Lung (tissue), 12 donors: ENCODE measurements around the gene CCL4L2. TPM values are rescaled to one million over a fixed set of nuclear protein-coding genes. Genes with fewer than 3 reads are reported as not detected.
"Not testable (repeated sequence)": the region's sequence is repeated elsewhere in the genome, so short reads cannot be mapped to it uniquely, and the experiment has no call there.

Experiments
- ATAC-seq: fragments of 200-7000 bp; cut with Tn5 transposase; one replicate; pipeline ENCODE4 v1.9.1; 2020; ENCODE audit warnings: moderate number of reproducible peaks; ENCODE audit not compliant: insufficient read depth, low FRiP score
- DNase-seq, 3 donors: peaks; one replicate each; pipeline ENCODE4 v3.0.0-alpha.2; 2013 to 2017
- H3K27ac ChIP-seq, 2 donors: one replicate each; pipeline ENCODE4 v1.5.1; 2013; ENCODE audit warnings: mild to moderate bottlenecking in 2 of 2, moderate library complexity in 2 of 2, control low read depth in 1 of 2, inconsistent platforms in 1 of 2, low read depth in 1 of 2, low read length in 1 of 2
- H3K27me3 ChIP-seq, 3 donors: one replicate each; pipeline ENCODE4 v1.5.1; 2013; ENCODE audit warnings: low read length in 2 of 3; ENCODE audit not compliant: control insufficient read depth in 3 of 3, insufficient read depth in 3 of 3
- H3K36me3 ChIP-seq, 4 donors: one replicate each; pipeline ENCODE4 v1.5.1; 2013; ENCODE audit warnings: low read length in 4 of 4, mild to moderate bottlenecking in 1 of 4, moderate library complexity in 1 of 4; ENCODE audit not compliant: control insufficient read depth in 4 of 4, insufficient read depth in 4 of 4
- H3K4me1 ChIP-seq, 5 donors: one replicate each; pipeline ENCODE4 v1.5.1; 2013; ENCODE audit warnings: low read length in 5 of 5, mild to moderate bottlenecking in 2 of 5, moderate library complexity in 1 of 5; ENCODE audit not compliant: control insufficient read depth in 5 of 5, insufficient read depth in 5 of 5
- H3K4me3 ChIP-seq: one replicate; pipeline ENCODE4 v1.5.1; 2013; ENCODE audit warnings: mild to moderate bottlenecking, control low read depth, moderate library complexity
- H3K9ac ChIP-seq, 2 donors: one replicate each; pipeline ENCODE4 v1.5.1; 2013; ENCODE audit warnings: low read length in 2 of 2, control low read depth in 1 of 2; ENCODE audit not compliant: insufficient read depth in 1 of 2
- H3K9me3 ChIP-seq, 4 donors: one replicate each; pipeline ENCODE4 v1.5.1; 2013; ENCODE audit warnings: low read length in 3 of 4, mild to moderate bottlenecking in 1 of 4, moderate library complexity in 1 of 4; ENCODE audit not compliant: control insufficient read depth in 4 of 4, insufficient read depth in 3 of 4
- WGBS, 2 donors: extraction: QIAGEN DNeasy Blood & Tissue Kit; methylation state at CpG; one replicate each; pipeline ENCODE4 v1.1.7; 2013; 5-methylcytosine and 5-hydroxymethylcytosine counted together
- polyA plus RNA-seq, 2 donors: library from polyadenylated mRNA; stranded (reverse); fragments of 200-250 nt; gene quantifications; one replicate each; pipeline ENCODE4 v1.2.1, GENCODE V29; 2013
- total RNA-seq, 2 donors: library from RNA; depleted of rRNA in 1 of 2; stranded (reverse); fragments of >200 nt in 1 of 2; gene quantifications; one replicate each; pipeline ENCODE4 v1.2.1, GENCODE V29; 2014 to 2021
- TF ChIP-seq, protein P1 (sequence below): IDR thresholded peaks from 2 replicates; pipeline ENCODE4 v1.5.1; 2012; ENCODE audit warnings: mild to moderate bottlenecking; ENCODE audit errors: control extremely low read depth, extremely low read depth
- donor health status: control.
- donor health status: control.
- donor health status: Bipolar disorder and iron deficiency.
- donor health status: healthy.
- donor health status: DM: yes; HTN: yes; CAD: no.

CCL4L2 gene
- total and polyA plus RNA-seq, 4 donors = 4.5 to 125 (median 31.4) TPM

DNA sequence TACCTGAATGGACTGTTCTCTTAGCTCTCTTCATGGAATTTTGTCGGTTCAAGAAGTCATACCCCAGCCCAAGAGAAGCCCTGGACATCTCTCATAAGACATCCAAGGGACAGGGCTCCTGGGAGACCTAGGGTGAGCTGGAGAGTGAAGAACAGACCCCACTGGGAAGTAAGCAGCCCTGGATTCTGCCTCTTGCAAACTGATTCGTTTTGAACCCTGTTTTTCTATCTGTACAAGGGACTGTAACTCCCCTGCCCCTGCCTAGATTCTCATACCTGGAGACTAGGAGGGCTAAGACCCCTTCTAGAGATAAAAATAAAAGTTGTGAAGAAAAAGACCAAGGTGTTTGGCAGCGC lies 14.8 kb upstream of the CCL4L2 start:
- H3K4me3 ChIP-seq = no peak overlapping the region
- H3K27ac ChIP-seq = no peak overlapping the region
- H3K27me3 ChIP-seq = peaks cover 0 to 13% (median 2%) of the 10 kb centered on the region in 3 donors
- WGBS, 2 donors = 47 to 60% methylated on average over 3 of the region's 3 CpGs
- H3K4me1 ChIP-seq = peaks cover 0 to 8% (median 6%) of the 10 kb centered on the region in 5 donors
- DNase-seq = no peak
- ATAC-seq = no peak
- TF ChIP-seq, protein P1, sequence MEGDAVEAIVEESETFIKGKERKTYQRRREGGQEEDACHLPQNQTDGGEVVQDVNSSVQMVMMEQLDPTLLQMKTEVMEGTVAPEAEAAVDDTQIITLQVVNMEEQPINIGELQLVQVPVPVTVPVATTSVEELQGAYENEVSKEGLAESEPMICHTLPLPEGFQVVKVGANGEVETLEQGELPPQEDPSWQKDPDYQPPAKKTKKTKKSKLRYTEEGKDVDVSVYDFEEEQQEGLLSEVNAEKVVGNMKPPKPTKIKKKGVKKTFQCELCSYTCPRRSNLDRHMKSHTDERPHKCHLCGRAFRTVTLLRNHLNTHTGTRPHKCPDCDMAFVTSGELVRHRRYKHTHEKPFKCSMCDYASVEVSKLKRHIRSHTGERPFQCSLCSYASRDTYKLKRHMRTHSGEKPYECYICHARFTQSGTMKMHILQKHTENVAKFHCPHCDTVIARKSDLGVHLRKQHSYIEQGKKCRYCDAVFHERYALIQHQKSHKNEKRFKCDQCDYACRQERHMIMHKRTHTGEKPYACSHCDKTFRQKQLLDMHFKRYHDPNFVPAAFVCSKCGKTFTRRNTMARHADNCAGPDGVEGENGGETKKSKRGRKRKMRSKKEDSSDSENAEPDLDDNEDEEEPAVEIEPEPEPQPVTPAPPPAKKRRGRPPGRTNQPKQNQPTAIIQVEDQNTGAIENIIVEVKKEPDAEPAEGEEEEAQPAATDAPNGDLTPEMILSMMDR = no peak
- no peaks in the 10 kb centered on the region for H3K9me3 ChIP-seq
- H3K36me3 ChIP-seq = no peaks in the 10 kb centered on the region
- no peak overlapping the region for H3K9ac ChIP-seq

DNA sequence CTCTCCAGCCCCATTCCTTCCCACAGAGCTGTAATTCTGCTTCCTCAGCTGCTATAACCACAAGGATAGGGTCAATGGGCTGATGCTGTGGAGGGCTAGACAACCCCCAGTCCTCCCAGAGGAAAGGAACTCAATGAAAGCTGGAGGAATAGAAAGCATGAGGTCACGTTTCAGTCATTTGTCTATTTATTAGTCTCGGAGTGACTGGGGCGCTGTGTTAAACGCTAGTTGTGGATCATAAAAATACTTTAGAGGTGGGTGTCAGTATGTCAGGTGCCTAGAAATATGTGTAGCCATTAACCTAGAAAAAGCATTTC lies 13.5 kb upstream of the CCL4L2 start:
- no peak overlapping the region for H3K27ac ChIP-seq
- no peaks in the 10 kb centered on the region for H3K36me3 ChIP-seq
- no peak overlapping the region for H3K4me3 ChIP-seq
- 55 to 81% methylated on average over 4 of the region's 4 CpGs for WGBS, 2 donors
- TF ChIP-seq, protein P1 = no peak
- peaks cover 0 to 6% (median 5%) of the 10 kb centered on the region in 5 donors for H3K4me1 ChIP-seq
- DNase-seq (no peak), ATAC-seq (no peak)
- no peak overlapping the region for H3K9ac ChIP-seq
- H3K27me3 ChIP-seq = peaks cover 0 to 13% (median 2%) of the 10 kb centered on the region in 3 donors
- no peaks in the 10 kb centered on the region for H3K9me3 ChIP-seq

GRCh38 chr17:36198831-36199465 lies 11.9 kb upstream of the CCL4L2 start:
- Histone ChIP-seq H3K9ac (no peak overlapping the region), H3K27me3 (peaks cover 0 to 5% (median 2%) of the 10 kb centered on the region in 3 donors), H3K4me1 (no peaks in the 10 kb centered on the region), H3K4me3 (no peak overlapping the region), H3K36me3 (no peaks in the 10 kb centered on the region), H3K27ac (no peak overlapping the region), H3K9me3 (no peaks in the 10 kb centered on the region)
- ATAC-seq (peak; percentile 19), DNase-seq (no peak)
- TF ChIP-seq, protein P1 = no peak
- WGBS, 2 donors = 42 to 47% methylated on average over 7 of the region's 7 CpGs

GRCh38 chr17:36201102-36201501 lies 9.8 kb upstream of the CCL4L2 start:
- WGBS, 2 donors = 91% methylated on average over 1 to 4 of the region's 4 CpGs
- not testable (repeated sequence) for H3K4me1 ChIP-seq, H3K4me3 ChIP-seq

DNA sequence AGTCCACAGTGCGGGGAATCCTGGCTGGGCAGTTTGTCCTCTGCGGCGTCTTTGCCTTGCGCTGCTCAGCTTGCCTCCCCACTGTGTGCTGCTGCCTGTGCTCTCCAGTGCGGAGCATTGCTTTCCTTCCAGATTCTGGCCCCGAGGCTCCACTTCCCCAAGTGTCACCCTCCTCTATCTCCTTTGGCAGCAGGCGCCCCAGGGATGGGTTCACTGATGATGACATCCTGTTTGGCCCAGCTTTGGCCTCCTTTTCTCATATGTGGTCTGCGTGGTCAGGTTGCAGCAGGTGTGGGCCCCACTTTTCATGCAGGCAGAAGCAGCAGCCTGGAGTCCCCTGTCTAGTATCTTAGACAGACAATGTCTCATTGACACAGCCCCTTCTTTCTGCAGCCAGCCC lies 9.4 kb upstream of the CCL4L2 start:
- not testable (repeated sequence) for H3K27me3 ChIP-seq, H3K36me3 ChIP-seq, H3K4me3 ChIP-seq, H3K9me3 ChIP-seq, H3K4me1 ChIP-seq, H3K9ac ChIP-seq, DNase-seq, H3K27ac ChIP-seq, ATAC-seq
- WGBS, 2 donors = 36 to 79% methylated on average over 3 to 8 of the region's 8 CpGs

More at GRCh38 chr17:36201102-36201501, 9.8 kb upstream of the CCL4L2 start:
- not testable (repeated sequence) for ATAC-seq, H3K36me3 ChIP-seq, H3K27ac ChIP-seq, H3K9me3 ChIP-seq, H3K9ac ChIP-seq, DNase-seq, H3K27me3 ChIP-seq
